ENCODE data around the gene LGALSL. TPM values are rescaled to one million over a fixed set of nuclear protein-coding genes. Genes with fewer than 3 reads are reported as not detected.

Gene LGALSL
- total and polyA plus RNA-seq, 2 of the 13 experiments (the other 11 are each of a cell fraction or from before 2014, with no cell fraction given), result 15.4 to 20.0 TPM

- no peak for TF ChIP-seq HNF1A (IDR thresholded peaks at IDR 0.05; ENCODE audit: low read depth)
- peak; percentile 44 for TF ChIP-seq HNF1A (CRISPR knock-in tag; IDR thresholded peaks at IDR 0.05; ENCODE audit: borderline replicate concordance)
- peak; percentile 46 for TF ChIP-seq HNRNPK (IDR thresholded peaks at IDR 0.05; ENCODE audit: low read depth, low read length, poor library complexity, severe bottlenecking)
- TF ChIP-seq ZNF883 (CRISPR knock-in tag; IDR thresholded peaks at IDR 0.05; ENCODE audit: not compliant biosample characterization), result no peak
- TF ChIP-seq MATR3 (CRISPR knock-in tag; IDR thresholded peaks at IDR 0.05), result no peak
- TF ChIP-seq ZMYM4 (CRISPR knock-in tag; IDR thresholded peaks at IDR 0.05), result peak; percentile 60; the same call in 1 of the 2 replicates
- TF ChIP-seq POLR2A (IDR thresholded peaks at IDR 0.05; ENCODE audit: insufficient read depth in 1 of 2, low read depth in 2 of 2, low read length in 2 of 2), result peak; percentile 46 to 63; a peak in 3 of 4 replicates
- TF ChIP-seq ZZZ3 (CRISPR knock-in tag; IDR thresholded peaks at IDR 0.05; ENCODE audit: borderline replicate concordance), result no peak
- TF ChIP-seq, protein P1, sequence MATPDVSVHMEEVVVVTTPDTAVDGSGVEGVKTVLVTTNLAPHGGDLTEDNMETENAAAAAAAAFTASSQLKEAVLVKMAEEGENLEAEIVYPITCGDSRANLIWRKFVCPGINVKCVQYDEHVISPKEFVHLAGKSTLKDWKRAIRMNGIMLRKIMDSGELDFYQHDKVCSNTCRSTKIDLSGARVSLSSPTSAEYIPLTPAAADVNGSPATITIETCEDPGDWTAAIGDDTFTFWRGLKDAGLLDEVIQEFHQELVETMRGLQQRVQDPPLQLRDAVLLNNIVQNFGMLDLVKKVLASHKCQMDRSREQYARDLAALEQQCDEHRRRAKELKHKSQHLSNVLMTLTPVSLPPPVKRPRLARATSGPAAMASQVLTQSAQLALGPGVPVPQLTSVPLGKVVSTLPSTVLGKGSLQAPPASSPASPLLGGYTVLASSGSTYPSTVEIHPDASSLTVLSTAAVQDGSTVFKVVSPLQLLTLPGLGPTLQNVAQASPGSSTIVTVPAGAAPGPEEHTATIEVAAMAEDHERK (CRISPR knock-in tag; IDR thresholded peaks at IDR 0.05; ENCODE audit: low read depth), result no peak
- TF ChIP-seq GTF2F1 (IDR thresholded peaks at IDR 0.05; ENCODE audit: low read length), result no peak
- TF ChIP-seq ZFP41 (CRISPR knock-in tag; IDR thresholded peaks at IDR 0.05; ENCODE audit: borderline replicate concordance), result 0 out of 2 replicates have a peak, but pooled peaks have one; percentile 31
- no peak for TF ChIP-seq RXRA (CRISPR knock-in tag; IDR thresholded peaks at IDR 0.05)
- TF ChIP-seq ZNF274 (CRISPR knock-in tag; IDR thresholded peaks at IDR 0.05), result 0 out of 2 replicates have a peak, but pooled peaks have one; percentile 57
- no peak; the same call in 1 of the 2 replicates for TF ChIP-seq RAD21 (CRISPR knock-in tag; IDR thresholded peaks at IDR 0.05)
- TF ChIP-seq ZBTB21 (CRISPR knock-in tag; IDR thresholded peaks at IDR 0.05), result no peak
- TF ChIP-seq, protein P2, sequence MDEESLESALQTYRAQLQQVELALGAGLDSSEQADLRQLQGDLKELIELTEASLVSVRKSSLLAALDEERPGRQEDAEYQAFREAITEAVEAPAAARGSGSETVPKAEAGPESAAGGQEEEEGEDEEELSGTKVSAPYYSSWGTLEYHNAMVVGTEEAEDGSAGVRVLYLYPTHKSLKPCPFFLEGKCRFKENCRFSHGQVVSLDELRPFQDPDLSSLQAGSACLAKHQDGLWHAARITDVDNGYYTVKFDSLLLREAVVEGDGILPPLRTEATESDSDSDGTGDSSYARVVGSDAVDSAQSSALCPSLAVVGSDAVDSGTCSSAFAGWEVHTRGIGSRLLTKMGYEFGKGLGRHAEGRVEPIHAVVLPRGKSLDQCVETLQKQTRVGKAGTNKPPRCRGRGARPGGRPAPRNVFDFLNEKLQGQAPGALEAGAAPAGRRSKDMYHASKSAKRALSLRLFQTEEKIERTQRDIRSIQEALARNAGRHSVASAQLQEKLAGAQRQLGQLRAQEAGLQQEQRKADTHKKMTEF (CRISPR knock-in tag; IDR thresholded peaks at IDR 0.05), result 0 out of 2 replicates have a peak, but pooled peaks have one; percentile 9
- TF ChIP-seq, protein P3, sequence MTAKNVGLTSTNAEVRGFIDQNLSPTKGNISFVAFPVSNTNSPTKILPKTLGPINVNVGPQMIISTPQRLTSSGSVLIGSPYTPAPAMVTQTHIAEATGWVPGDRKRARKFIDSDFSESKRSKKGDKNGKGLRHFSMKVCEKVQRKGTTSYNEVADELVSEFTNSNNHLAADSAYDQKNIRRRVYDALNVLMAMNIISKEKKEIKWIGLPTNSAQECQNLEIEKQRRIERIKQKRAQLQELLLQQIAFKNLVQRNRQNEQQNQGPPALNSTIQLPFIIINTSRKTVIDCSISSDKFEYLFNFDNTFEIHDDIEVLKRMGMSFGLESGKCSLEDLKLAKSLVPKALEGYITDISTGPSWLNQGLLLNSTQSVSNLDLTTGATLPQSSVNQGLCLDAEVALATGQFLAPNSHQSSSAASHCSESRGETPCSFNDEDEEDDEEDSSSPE (CRISPR knock-in tag; IDR thresholded peaks at IDR 0.05), result peak; percentile 45; the same call in 1 of the 2 replicates
- TF ChIP-seq FLYWCH1 (CRISPR knock-in tag; IDR thresholded peaks at IDR 0.05), result no peak
- TF ChIP-seq MTF1 (CRISPR knock-in tag; IDR thresholded peaks at IDR 0.05), result no peak
- peak; percentile 40; the same call in 1 of the 2 replicates for TF ChIP-seq SALL2 (CRISPR knock-in tag; IDR thresholded peaks at IDR 0.05)
- TF ChIP-seq ZNF703 (CRISPR knock-in tag; IDR thresholded peaks at IDR 0.05; ENCODE audit: borderline replicate concordance), result peak; percentile 71; the same call in 1 of the 2 replicates
- TF ChIP-seq ERF (CRISPR knock-in tag; IDR thresholded peaks at IDR 0.05), result no peak; the same call in 1 of the 2 replicates
These were observed at the start of gene LGALSL (continued) for GRCh38 chr2:64453770-64454385.
